Testis (tissue), 3 donors: ENCODE data around the gene SLC4A5. TPM values are rescaled to one million over a fixed set of nuclear protein-coding genes. Genes with fewer than 3 reads are reported as not detected.

ENCODE experiments used
- DNase-seq: peaks from one replicate; pipeline ENCODE4 v3.0.0-alpha.2; 2019
- H3K27ac ChIP-seq, 2 donors: fragments of 200-600 bp; sonication (generic); one replicate each; pipeline ENCODE4 v1.5.1; 2019
- H3K27me3 ChIP-seq: fragments of 200-600 bp; sonication (generic); one replicate; pipeline ENCODE4 v1.5.1; 2019
- H3K36me3 ChIP-seq: fragments of 200-600 bp; sonication (generic); one replicate; pipeline ENCODE4 v1.5.1; 2017; ENCODE audit warnings: low read depth; ENCODE audit errors: missing control alignments
- H3K4me1 ChIP-seq: fragments of 200-600 bp; sonication (generic); one replicate; pipeline ENCODE4 v1.5.1; 2019
- H3K4me3 ChIP-seq, 2 donors: fragments of 200-600 bp; sonication (generic); one replicate each; pipeline ENCODE4 v1.5.1; 2017 to 2019
- H3K9me3 ChIP-seq: fragments of 200-600 bp; sonication (generic); one replicate; pipeline ENCODE4 v1.5.1; 2017
- CTCF ChIP-seq, 3 experiments: fragments of 450-650 bp in 2 of 3; fragments of 200-600 bp in 1 of 3; sonication (generic) in 1 of 3; IDR thresholded peaks; one replicate each; pipeline ENCODE4 v1.5.1; 2016 to 2019; ENCODE audit warnings: antibody characterized with exemption in 3 of 3, mild to moderate bottlenecking in 2 of 3, moderate library complexity in 1 of 3
- POLR2A ChIP-seq: fragments of 450-650 bp; IDR thresholded peaks from one replicate; pipeline ENCODE4 v1.6.1; 2017; ENCODE audit warnings: antibody characterized with exemption, mild to moderate bottlenecking, moderate library complexity
- WGBS, 2 donors: methylation state at CpG; one replicate each; pipeline ENCODE4 v1.1.5; 2018; 5-methylcytosine and 5-hydroxymethylcytosine counted together
- intact Hi-C: fragments of 100-400 bp; cut with DNase I; formaldehyde crosslinking; loops from one replicate; pipeline ENCODE4 v1.15.1; 2023; ENCODE audit warnings: low total_unique reads
- polyA plus RNA-seq: library from polyadenylated mRNA; stranded (reverse); fragments of 350-450 nt; fragmentation: Illumina TruSeq; extraction: RNeasy Lipid Tissue Mini Kit (QIAGEN cat#74804); gene quantifications from one replicate; pipeline ENCODE4 v1.2.3, GENCODE V29; 2014; ENCODE audit warnings: low read depth, low replicate concordance; ENCODE audit not compliant: insufficient read depth
- total RNA-seq, 2 donors: library from RNA; depleted of rRNA; stranded (reverse); fragments of >200 nt; gene quantifications; one replicate each; pipeline ENCODE4 v1.2.3, GENCODE V29; 2016

Gene SLC4A5
- total and polyA plus RNA-seq, 3 donors from 2014 or later = 40.3 to 188 (median 113) TPM

DNA sequence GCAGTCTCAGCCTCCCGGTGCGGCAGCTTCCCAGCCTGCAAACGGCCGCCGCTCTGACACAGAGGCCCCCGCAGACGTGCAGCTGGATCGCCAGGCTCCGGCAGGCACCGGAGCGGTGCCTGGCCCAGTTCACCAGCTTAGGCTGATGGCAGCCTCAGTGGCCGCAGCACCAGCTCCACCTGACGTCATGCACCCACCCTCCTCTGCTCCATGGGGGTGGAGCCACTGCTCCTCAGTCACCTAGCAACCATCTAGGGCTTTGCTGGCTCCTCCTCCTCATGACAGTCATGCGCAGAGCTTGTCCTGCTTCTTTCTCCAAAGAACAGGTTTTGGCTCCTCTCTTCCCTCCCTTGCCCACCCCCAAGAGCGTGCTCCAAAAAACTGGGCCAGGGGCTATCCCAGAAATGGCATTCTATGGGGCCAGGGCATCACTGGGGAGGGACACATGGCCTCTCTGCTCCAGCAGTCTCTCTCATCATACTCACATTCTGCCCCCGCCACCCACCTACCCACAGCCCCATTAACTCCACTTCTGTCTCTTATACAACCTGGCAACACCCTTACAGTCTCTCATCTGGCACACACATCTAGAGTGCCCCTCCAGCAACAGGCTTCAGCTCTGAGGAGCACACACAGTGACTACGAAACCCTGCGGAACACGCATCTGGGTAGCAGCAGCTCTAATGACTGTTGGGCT is 31.4 kb upstream of the SLC4A5 start:
- H3K36me3 ChIP-seq = peaks cover 5% of the 10 kb centered on the region
- peaks cover 19% of the 10 kb centered on the region for H3K4me1 ChIP-seq
- H3K9me3 ChIP-seq = no peaks in the 10 kb centered on the region
- H3K4me3 ChIP-seq = peak overlapping the region; percentile 29 to 55
- TF ChIP-seq POLR2A (peak; percentile 83), CTCF (IDR thresholded peaks at IDR 0.05) (no peak)
- peak overlapping the region; percentile 69 to 79 for H3K27ac ChIP-seq
- DNase-seq = peak; percentile 94
- no peaks in the 10 kb centered on the region for H3K27me3 ChIP-seq
- intact Hi-C loops = no loop called here
- 62 to 71% methylated on average over 13 to 19 of the region's 19 CpGs for WGBS, 2 donors

GRCh38 chr2:74373985-74374384 is 30.8 kb upstream of the SLC4A5 start:
- H3K4me3 ChIP-seq = peak overlapping the region; percentile 29 to 55
- peaks cover 12% of the 10 kb centered on the region for H3K4me1 ChIP-seq
- H3K36me3 ChIP-seq = peaks cover 5% of the 10 kb centered on the region
- no peaks in the 10 kb centered on the region for H3K9me3 ChIP-seq
- TF ChIP-seq POLR2A = no peak
- 54 to 76% methylated on average over 6 to 8 of the region's 8 CpGs for WGBS, 2 donors
- peak overlapping the region; percentile 69 to 79 for H3K27ac ChIP-seq
- intact Hi-C loops = no loop called here
- no peak for DNase-seq
- no peaks in the 10 kb centered on the region for H3K27me3 ChIP-seq

GRCh38 chr2:74373221-74373676 is 30.0 kb upstream of the SLC4A5 start:
- Histone ChIP-seq H3K27ac (peak overlapping the region; percentile 69 to 79), H3K9me3 (no peaks in the 10 kb centered on the region), H3K36me3 (peaks cover 6% of the 10 kb centered on the region), H3K27me3 (no peaks in the 10 kb centered on the region), H3K4me1 (peaks cover 10% of the 10 kb centered on the region), H3K4me3 (peak overlapping the region; percentile 29 to 55)
- WGBS, 2 donors = 24 to 49% methylated on average over 5 of the region's 5 CpGs
- intact Hi-C loops = no loop called here
- no peak for TF ChIP-seq POLR2A
- TF ChIP-seq CTCF (IDR thresholded peaks at IDR 0.05) = no peak
- peak; percentile 94 for DNase-seq

- Histone ChIP-seq H3K4me1 (peaks cover 10% of the 10 kb centered on the region), H3K27me3 (no peaks in the 10 kb centered on the region), H3K27ac (peak overlapping the region; percentile 60 to 79), H3K4me3 (peak overlapping the region in 1 of 2 donors; percentile 55), H3K9me3 (no peaks in the 10 kb centered on the region), H3K36me3 (peaks cover 8% of the 10 kb centered on the region)
- TF ChIP-seq POLR2A (no peak), CTCF (IDR thresholded peaks at IDR 0.05) (no peak)
- intact Hi-C loops = no loop called here
- DNase-seq = no peak
- 64 to 82% methylated on average over 6 of the region's 6 CpGs for WGBS, 2 donors
Observed at GRCh38 chr2:74372674-74373073, 29.5 kb upstream of the SLC4A5 start.

DNA sequence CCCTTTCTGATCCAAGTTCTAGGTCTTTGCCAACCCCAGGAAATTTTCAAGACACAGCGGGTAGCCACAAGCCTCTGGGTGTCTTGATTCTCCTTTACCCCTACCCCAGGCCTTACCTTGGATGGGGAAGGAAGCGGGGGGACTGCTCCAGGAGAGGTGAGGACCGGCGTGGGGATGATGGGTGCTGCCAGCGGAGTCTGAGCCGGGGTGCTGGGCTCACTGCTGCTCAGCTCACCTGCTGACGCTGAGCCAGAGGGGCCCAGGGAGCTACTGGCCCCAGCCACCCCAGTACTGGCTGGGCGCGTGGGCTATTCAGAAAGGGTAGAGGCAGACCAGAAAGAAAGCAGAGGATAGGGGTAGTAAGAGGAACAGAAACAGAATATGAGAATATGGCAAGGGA is 28.2 kb upstream of the SLC4A5 start:
- WGBS, 2 donors = 85 to 88% methylated on average over 9 of the region's 9 CpGs
- TF ChIP-seq POLR2A (no peak), CTCF (IDR thresholded peaks at IDR 0.05) (no peak)
- Histone ChIP-seq H3K4me1 (peaks cover 13% of the 10 kb centered on the region), H3K9me3 (no peaks in the 10 kb centered on the region), H3K27me3 (no peaks in the 10 kb centered on the region), H3K27ac (no peak overlapping the region), H3K4me3 (peak overlapping the region in 1 of 2 donors; percentile 55), H3K36me3 (peaks cover 8% of the 10 kb centered on the region)
- intact Hi-C loops = no loop called here
- no peak for DNase-seq
